Stimulated activated CD4-positive, alpha-beta T cell treated with anti-CD3 and anti-CD28 coated beads, TNF-alpha, amount 100 ng/mL, for 1 hour (primary cell): ENCODE data around the gene GBGT1.

ENCODE experiments used
- DNase-seq, 3 donors: peaks; one replicate each; pipeline ENCODE4 v3.0.0-alpha.2; 2020; ENCODE audit warnings: low read depth in 3 of 3, low spot score in 1 of 3

The GBGT1 gene

DNA sequence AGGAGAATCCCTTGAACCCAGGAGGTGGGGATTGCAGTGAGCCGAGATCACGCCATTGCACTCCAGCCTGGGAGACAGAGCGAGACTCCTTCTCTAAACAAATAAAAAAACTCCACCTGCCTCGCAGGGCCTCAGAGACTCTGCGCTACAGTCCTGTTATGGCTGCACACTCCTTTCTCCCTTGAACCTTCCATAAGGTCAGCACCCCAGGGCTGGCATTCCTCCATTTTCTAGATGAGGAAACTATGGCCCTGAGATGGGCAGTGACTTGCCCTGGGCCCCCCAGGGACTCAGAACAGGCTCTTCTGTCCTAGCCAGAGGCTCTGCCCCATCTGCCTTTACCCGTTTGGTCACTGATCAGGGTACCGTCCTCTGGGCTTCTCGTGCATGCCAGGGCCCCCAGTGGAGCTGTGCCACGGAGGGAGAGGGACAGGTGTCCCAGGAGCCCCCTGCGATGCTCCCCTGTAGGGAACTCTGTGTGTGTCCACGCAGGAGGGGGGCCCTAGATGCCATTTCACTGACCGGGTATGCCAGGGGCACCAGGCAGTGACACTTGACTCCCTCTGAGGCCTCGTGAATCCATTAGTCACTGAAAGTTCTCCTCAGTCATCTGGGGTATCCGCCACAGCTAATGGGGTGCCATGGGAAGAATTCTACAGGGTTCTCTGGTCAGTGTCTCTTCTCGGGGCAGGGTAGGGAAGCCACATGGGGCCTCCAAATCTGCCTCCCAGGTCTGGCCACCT lies 58.8 kb downstream of the GBGT1 start:
- no peak for DNase-seq

DNA sequence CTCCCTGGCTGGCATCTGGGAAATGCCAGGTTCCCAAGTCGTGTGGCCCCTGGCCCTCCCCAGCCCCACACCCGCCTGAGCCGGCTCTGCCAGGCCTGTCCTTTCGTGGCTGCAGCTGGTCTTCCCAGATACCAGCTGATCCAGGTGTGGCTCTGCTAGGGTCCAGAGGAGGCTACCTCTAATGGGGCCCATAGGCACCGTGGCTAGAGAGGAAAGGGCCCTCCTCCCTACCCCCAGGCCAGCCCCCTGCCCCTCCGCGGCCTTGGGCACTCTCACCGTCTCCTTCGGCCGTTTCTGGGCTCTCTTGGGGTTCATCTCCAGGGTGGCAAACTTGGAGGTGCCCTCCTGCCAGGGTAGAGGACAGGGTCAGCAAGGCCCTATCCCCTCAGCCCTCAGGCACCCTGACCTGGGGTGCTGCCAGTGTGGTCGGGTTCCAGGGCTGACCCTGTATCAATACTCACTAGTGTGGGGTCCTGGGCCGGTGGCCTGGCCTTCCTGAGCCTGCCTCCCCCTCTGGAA lies 59.7 kb downstream of the GBGT1 start:
- no peak for DNase-seq

DNA sequence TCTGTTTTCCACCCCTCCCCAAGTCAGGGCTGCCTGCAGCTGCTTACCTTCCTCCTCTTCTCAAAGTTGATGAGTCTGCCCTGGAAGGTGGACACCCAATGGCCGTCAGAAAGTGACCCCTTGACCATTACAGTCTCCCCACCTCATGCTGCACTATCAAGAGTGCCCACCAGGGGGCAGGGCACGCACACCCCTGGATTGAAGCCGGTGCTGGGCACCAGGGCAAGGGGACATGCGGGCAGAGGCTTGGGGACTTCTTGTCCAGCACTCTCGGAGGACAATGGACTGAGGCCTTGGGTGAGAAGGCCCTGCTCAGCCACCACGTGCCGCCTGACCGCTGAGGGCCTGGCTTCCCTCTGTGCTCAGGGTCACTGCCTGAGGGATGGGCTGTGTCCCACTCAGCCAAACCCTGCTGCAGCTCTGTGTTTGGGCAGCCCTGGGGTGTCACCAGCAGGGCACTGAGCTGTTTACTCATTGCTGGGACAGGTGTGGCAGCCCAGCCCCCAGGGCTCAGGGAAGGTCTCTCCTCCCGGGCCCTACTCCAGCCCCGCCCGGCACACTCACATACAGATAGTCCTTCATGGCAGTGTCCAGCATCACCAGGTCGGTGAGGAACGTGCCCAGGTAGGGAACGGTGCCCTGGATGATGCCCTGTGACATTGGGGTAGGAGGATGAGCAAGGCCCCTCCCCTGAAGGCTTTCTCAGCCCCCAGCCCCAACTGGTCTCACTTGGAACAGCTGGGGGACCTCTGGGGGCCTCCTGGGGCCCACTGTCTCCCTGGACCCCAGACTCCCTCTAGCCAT lies 60.3 kb downstream of the GBGT1 start:
- peak in 1 of 3 donors; percentile 37 for DNase-seq
